ENCODE data around the gene CCDC40. TPM values are rescaled to one million over a fixed set of nuclear protein-coding genes. Genes with fewer than 3 reads are reported as not detected.

Gene CCDC40
- total and polyA plus RNA-seq, 11 donors, result 2.4 to 9.0 (median 5.9) TPM

DNA sequence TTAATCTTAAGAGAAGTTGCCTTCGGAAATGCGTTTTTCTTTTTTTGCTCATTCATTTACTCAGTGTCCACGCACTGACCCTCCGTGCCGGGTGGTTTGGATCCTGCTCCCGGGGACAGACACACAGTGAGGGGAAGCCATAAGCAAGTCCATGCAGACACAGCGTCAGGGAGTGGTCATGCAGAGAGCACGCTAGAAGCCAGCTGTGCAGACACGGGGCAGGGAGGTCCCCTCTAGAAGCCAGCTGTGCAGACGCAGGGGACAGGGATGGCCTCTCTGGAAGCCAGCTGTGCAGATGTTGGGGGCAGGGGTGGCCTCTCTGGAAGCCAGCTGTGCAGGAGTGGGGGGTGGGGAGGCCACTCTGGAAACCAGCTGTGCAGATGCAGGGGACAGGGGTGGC is 69.7 kb downstream of the CCDC40 start:
- no peak for TF ChIP-seq POLR2A (IDR thresholded peaks at IDR 0.05)
- TF ChIP-seq CTCF (IDR thresholded peaks at IDR 0.05), result no peak
- no peak overlapping the region for H3K27ac ChIP-seq
- H3K4me1 ChIP-seq, result peaks cover 0 to 16% (median 7%) of the 10 kb centered on the region in 12 donors
- no peaks in the 10 kb centered on the region for H3K9me3 ChIP-seq
- DNase-seq, result peak in 1 of 5 donors; percentile 20
- ATAC-seq, result no peak
- 74 to 81% (median 81%) methylated on average over 9 to 10 of the region's 10 CpGs for WGBS, 4 donors
- no peak overlapping the region for H3K4me3 ChIP-seq
- H3K27me3 ChIP-seq, result no peaks in the 10 kb centered on the region
- intact Hi-C loops (cut with DNase I), result no loop called here
- peaks cover 0 to 26% (median 0%) of the 10 kb centered on the region in 9 donors for H3K36me3 ChIP-seq

DNA sequence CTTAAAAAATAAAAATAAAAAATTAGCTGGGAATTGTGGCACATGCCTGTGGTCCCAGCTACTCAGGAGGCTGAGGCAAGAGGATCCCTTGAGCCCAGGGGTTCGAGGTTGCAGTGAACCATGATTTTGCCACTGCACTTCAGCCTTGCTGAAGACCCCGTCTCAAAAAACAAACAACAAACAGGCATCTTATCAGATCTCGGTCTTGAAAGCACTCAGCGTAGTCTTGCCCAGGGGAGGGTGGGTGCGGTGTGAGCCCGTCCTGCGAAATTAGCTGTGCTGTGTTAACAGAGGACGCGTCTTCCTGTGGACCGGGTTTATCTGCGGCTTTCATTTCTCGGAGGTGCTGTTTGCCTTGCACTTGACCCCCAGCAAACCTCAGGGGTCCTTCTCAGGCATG is 70.3 kb downstream of the CCDC40 start:
- H3K4me3 ChIP-seq, result no peak overlapping the region
- intact Hi-C loops (cut with DNase I), result no loop called here
- no peak for ATAC-seq
- 87 to 90% (median 89%) methylated on average over 12 of the region's 12 CpGs for WGBS, 4 donors
- TF ChIP-seq POLR2A (IDR thresholded peaks at IDR 0.05), result no peak
- TF ChIP-seq CTCF (IDR thresholded peaks at IDR 0.05), result no peak
- H3K9me3 ChIP-seq, result no peaks in the 10 kb centered on the region
- no peak overlapping the region for H3K27ac ChIP-seq
- DNase-seq, result no peak
- H3K36me3 ChIP-seq, result peaks cover 0 to 26% (median 0%) of the 10 kb centered on the region in 9 donors
- peaks cover 0 to 16% (median 7%) of the 10 kb centered on the region in 12 donors for H3K4me1 ChIP-seq
- H3K27me3 ChIP-seq, result no peaks in the 10 kb centered on the region

GRCh38 chr17:80107231-80108021 is 71.0 kb downstream of the CCDC40 start:
- intact Hi-C loops (cut with DNase I), result no loop called here
- peak in 1 of 5 donors; percentile 46 for DNase-seq
- 86 to 95% (median 94%) methylated on average over 24 to 46 of the region's 46 CpGs for WGBS, 4 donors

More at GRCh38 chr17:80107231-80108021, 71.0 kb downstream of the CCDC40 start:
- no peak for TF ChIP-seq POLR2A (IDR thresholded peaks at IDR 0.05)
- no peak for TF ChIP-seq CTCF (IDR thresholded peaks at IDR 0.05)
- Histone ChIP-seq H3K9me3 (no peaks in the 10 kb centered on the region), H3K27ac (no peak overlapping the region), H3K27me3 (no peaks in the 10 kb centered on the region), H3K36me3 (peaks cover 0 to 32% (median 0%) of the 10 kb centered on the region in 9 donors), H3K4me1 (peaks cover 0 to 9% (median under 1%) of the 10 kb centered on the region in 12 donors), H3K4me3 (no peak overlapping the region)
- no peak for ATAC-seq

Data from heart left ventricle (tissue), 16 donors.